Measurements from ENCODE around the gene STXBP2.

Gene STXBP2

DNA sequence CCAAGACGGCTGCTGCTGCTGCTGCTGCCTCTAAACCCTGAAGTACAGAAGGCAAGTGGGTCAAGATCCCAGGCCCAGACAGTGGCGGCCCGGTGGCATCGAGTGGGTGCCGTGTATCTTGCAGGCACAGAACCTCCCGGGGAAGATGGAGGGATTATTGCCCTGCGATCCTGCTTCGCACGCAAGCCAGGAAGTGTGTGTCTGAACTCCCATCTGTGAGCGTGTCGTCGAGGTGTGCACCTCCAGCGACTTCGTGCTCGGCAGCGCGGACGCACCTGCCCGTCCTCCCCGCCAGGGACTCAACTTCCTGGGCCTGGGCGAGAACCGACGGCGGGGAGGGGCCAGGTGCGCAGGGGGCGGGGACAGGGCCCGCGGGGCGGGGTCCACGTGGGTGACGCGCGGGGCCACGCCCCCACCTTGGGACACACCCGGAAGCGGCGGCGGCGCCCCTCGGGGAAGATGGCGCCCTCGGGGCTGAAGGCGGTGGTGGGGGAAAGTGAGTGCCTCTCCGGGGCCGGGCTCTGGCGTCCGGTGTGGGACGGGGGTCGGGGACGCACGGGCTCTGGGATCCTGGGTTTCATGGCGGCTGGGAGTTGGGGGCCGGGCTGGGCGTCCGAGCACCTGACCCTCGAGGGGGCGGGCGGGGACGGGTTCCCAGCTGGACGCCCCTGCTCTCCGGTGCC, at the start of gene STXBP2:
STXBP2 (plus strand) TSS at position 420 of the 683 bp plus-strand sequence; CDS start at position 460, 40 bp downstream.
- DNase-seq (ENCODE audit: low read depth) = peak; percentile 42

DNA sequence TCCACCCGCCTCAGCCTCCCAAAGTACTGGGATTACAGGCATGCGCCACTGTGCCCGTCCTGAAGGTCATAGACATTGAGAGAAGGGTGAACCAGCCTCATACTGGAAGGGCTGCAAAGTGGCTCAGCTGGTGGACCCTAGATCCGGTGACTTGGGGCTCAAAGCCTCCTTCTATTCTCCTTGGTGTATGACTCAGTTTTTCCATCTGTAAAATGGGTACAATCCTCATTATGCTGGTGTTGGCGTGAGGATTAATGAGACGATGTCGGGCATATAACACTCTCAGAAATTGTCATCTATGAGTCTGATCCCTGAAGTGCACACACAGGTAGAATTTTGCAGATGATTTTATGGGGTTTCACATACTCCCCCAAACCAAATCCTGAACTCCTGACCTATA, 47.1 kb upstream of the STXBP2 start:
- DNase-seq (ENCODE audit: low read depth) = no peak

DNA sequence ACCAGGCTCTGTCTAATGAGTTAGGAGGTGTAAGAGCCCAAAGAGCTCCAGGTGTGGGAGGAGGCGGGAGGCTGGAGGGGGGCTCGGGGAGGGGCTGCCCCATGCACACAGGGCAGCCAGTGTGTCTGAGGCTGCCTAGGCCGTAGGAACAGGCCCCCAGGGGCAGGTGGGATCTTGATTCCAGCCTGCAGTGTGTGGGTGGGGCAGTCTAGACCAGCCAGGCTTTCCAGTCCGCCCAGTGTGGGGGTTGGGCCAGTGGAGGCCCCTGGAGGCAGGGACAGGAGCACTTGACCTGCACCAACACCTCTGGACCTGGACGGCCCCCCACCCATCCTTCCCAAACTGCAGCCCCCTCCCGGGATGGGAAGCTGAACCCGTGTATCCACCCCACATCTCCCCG, 46.7 kb upstream of the STXBP2 start:
- no peak for DNase-seq (ENCODE audit: low read depth)

DNA sequence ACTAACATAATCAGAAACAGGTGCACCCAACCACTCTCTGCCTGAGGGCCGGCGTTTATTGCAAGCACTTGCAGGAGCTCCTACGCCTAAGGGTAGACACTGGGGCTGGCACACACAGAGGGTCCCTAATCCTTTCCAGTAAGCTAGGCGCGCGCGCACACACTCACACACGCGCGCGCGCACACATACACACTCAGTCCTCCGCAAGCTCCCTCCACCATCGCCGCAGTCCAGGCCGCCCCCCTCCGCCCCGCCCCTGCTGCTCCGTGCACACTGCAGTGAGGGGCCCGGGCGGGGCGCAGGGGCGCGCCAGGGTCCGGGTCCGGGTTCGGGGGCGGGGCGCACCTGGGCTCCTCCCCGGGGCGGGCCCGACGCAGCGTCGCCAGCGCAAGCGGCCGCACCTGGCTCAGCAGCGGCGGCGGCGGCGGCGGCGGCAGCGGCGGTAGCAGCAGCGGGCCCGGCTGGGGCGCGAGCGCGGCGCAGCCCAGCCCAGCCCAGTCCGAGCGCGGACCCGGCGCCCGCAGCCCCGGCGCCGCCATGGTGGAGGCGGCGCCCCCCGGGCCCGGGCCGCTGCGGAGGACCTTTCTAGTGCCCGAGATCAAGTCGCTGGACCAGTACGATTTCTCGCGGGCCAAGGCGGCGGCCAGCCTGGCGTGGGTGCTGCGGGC, 41.3 kb upstream of the STXBP2 start, which contains the start of gene CAMSAP3:
CAMSAP3 (plus strand) TSS at position 398 of the 668 bp plus-strand sequence; CDS start at position 538, 140 bp downstream.
- DNase-seq (ENCODE audit: low read depth) = no peak

DNA sequence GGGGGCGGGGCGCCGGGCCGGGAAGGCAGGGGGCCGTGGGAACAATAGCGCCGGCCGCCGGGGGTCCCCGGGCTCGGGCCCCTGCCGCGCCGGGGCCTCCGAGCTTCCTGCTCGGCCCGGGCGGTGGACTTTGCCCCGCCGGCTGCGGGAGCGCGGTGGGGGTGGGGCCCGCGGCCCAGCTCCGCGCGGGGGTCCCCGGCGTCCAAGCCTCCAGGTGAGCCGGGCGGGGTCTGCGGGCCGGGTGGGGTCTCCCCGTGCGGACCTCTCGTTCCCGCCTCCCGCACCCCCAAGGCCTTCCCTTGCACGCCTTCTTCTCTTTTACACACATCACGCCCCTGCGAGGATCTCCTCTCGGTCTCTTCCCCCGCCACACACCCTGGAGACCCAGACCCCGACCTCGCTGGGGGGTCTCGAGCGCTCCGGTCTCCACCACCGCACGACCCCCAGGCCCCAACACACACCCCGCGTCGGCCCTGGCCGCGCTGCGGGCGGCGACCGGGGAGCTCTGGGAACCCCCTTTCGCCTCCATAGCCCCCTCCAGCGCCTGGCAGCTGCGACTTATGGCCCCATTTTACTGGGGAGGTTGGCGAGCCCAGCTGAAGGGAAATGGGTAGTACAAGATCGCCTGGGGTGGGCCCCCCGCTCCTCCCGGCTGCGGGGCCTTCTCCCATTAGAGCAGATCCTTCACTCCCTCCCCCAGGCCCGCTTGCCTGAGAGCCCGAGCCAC, 40.5 kb upstream of the STXBP2 start:
- DNase-seq (ENCODE audit: low read depth) = no peak

DNA sequence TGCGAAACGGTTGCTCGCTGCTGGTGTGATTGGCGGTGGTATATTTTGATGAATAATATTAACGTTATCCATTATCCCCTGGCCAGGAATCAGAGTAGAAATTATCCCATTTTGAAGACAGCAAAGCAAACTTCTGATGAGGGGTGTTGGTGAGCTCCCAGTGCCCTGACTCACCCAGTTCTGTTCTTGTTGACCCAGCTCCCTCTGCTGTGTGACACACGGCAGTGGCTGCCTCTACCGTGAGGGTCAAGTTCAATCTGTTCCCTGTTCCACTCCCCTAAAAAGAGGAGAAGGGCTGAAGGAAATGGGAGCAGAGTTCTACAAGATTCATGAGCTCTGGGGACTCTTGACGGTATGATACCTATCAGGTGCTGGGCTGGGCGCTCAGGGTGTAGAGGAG, 39.2 kb upstream of the STXBP2 start:
- no peak for DNase-seq (ENCODE audit: low read depth)

DNA sequence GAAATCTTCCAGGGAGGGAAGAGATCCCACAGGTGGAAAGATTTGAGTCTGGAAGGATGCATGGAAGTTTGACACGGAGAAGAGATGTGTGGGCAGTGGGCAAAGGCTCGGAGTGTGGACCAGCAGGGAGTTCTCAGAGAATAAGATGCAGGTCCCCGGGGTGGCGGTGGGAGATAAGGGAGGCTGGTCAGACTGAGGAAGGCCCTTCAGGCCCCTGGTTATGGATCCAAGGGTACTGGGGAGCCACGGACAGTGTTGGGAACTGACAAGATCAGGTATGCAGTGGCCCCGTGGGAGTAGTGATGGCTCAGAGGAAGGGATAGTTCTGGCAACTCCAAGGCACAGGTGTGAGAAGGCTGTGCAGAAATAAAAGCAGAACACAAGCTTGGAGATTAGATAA, 38.7 kb upstream of the STXBP2 start:
- DNase-seq (ENCODE audit: low read depth) = no peak

DNA sequence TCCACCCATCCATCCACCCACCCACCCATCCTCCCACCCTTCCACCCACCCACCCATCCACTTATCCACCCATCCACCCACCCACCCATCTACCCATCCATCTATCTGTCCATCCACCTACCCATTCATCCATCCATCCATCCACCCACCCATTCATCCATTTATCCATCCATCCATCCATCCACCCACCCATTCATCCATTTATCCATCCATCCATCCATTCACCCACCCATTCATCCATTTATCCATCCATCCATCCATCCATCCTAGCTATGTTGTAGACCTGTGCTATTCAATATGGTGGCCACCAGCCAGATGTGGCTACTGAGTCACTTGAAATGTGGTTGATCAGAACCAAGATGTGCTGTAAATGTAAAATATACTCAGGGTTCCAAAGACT, 36.2 kb upstream of the STXBP2 start:
- DNase-seq (ENCODE audit: low read depth) = no peak

DNA sequence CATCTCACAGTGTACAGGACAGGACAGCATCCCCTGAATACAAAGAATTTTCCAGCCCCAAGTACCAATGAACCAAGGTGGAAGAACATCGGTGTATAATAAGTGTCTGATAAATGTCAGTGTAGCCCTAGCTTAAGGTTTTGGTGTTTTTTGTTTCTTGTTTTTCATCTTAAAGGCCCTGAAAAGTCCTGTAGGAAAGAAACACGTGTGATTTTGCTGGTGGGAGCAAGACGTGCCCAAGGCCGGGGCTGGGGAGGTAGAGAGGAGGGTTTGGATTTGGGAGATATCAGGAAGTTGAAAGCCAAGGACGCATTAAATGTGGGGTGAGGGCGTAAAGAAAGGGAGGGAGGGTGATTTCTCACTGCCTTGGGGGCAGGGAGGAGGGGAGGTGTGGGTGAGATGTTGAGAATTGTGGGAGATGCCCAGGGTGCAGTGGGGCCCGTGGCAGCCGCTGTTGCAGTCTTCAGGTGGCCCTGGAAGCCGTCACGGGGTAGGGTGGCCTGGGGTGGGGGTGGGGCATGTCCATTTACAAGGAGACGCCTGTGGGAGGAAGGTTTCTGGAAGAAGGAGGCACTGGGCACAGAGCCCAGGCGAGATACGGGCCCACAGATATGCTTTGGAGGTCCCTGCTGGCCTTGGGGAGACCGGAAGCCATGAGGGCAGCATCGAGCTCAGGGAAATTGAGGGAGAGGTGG, 34.5 kb upstream of the STXBP2 start:
- peak; percentile 66 for DNase-seq (ENCODE audit: low read depth)

DNA sequence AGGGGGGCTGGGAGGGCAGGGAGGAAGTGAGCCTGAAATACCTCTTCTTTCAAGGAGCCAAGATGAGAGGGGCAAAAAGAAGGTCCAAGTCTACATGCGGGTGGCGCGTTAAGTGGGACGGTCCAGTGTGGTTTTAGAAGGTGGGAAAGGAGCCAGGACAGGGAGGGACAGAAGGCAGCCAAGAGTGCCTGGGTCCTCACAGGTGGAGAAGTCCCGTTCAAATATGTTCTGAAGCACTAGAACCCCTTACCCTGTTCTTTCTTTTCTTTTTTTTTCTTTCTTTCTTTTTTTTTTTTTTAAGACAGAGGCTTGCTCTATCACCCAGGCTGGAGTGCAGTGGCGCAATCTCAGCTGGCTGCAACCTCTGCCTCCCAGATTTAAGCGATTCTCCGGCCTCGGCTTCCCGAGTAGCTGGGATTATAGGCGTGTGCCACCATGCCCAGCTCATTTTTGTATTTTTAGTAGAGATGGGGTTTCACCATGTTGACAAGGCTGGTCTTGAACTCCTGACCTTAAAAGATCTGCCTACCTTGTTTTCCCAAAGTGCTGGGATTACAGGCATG, 33.9 kb upstream of the STXBP2 start:
- peak; percentile 7 for DNase-seq (ENCODE audit: low read depth)

DNA sequence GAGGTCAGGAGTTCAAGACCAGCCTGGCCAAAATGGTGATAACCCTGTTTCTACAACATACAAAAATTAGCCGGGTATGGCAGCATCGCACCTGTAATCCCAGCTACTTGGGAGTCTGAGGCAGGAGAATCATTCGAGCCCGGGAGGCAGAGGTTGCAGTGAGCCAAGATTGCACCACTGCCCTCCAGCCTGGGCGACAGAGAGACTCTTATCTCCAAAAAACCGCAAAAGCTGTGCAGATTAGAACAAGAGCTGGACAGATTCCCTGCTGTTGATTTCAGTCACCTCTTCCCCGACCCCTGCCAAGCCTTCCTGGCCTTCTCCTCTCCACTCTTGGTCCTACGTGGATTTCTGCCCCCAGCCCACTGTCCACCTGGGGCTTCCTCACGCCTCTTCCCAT, 33.0 kb upstream of the STXBP2 start:
- peak; percentile 30 for DNase-seq (ENCODE audit: low read depth)

DNA sequence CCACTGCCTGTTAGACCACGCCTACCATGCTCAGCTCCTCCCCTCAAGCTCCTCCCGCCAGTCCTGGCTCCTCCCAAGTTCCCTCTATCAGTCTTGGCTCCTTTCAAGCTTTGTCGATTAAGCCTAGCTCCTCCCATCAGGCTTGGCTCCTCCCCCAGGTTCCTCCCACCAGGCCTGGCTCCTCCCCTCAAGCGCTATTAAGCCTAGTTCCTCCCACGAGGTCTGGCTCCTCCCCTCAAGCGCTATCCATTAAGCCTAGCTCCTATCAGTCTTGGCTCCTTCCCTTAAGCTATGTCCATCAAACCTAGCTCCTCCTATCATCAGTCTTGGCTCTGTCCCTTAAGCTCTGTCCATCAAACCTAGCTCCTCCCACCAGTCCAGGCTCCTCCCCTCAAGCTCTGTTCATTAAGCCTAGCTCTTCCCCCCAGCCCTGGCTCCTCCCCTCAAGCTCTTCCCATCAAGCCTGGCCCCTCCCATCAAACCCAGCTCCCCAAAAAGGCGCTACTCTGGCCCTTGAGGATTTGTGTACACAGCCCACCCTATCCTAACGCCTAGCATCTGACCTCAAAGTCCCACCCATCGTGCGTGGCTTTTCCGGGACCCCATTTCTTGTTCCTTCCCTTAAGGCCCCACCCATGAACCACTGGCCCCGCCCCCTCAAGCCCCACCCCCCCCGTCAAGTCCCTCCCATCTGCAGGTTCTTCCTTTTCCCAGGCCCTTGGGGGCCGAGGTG, 31.3 kb upstream of the STXBP2 start:
- peak; percentile 35 for DNase-seq (ENCODE audit: low read depth)

DNA sequence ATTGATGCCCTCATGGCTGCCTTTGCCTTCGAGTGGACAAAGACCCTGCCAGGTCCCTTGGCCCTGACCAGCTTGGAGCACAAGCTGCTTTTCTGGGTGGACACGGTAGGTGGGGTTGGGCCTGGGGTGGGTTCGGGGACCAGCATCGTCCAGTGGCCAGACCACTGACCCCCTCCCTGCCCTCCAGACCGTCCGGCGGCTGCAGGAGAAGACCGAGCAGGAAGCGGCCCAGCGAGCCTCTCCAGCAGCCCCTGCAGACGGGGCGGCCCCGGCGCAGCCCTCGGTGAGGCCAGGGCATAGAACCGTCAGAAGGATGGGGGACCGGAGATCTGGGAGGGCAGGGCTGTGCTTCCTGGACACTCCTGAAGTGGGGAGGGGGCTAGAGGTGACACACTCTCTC, 30.6 kb upstream of the STXBP2 start:
- no peak for DNase-seq (ENCODE audit: low read depth)

DNA sequence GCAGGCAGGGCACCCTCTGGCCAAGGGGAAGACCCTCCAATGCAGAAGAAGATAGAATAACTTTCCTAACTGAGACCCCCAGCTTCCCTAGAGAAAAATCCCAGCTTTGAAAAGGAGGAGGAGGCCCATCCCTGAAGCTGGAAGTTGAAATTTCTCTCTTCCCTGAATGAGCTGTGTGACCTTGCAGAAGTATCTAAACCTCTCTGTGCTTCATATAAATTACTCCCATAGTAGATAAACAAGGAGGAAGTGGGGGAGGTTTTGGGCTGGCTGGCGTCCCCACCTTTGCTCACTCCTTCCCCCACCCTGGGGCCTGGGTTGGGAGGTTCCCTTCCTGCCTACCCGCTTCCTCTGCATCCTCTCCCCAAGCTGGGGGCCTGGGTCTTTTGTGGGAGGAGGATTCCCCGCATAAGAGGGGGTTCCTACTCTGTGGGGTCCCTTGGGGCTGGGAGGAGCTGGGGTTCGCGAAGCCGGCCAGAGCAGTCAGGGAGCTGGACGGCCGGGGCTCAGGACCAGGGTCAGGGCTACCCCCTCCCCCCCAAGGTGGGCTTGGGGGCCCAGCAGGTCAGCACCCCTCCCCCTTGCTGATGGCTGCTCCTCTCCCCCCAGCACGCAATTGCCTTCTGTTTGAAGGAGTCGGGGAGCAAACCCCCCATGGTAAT, 29.6 kb upstream of the STXBP2 start:
- no peak for DNase-seq (ENCODE audit: low read depth)

DNA sequence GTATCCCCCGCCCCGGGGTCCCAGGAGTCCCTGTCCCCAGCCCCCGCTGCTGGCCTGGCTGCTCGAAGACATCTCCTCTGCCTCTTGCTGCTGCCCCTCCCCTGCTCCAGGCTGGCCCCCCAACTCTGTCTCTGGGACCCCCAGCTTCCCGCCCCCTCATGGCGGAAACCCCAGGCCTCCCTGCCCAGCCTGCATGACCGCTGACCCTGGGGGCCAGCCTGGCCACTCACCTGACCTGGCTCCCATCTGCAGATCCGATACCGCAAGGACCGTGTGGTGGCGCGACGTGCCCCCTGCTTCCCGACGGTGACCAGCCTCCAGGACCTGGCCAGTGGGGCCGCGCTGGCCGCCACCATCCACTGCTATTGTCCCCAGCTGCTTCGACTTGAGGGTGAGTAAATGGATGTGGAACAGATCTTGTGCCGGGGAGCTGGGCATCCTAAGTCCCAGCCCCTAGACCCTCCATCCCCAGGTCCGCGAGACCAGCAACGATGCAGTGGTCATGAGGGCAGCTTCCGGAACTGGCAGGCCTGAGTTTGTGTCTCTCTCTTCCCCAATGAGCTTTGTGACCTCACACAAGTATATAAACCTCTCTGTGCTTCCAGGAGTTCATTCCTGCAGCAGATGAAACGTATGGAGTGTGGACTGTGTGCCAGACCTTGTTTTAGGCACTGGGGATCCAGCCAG, 28.9 kb upstream of the STXBP2 start:
- no peak for DNase-seq (ENCODE audit: low read depth)

DNA sequence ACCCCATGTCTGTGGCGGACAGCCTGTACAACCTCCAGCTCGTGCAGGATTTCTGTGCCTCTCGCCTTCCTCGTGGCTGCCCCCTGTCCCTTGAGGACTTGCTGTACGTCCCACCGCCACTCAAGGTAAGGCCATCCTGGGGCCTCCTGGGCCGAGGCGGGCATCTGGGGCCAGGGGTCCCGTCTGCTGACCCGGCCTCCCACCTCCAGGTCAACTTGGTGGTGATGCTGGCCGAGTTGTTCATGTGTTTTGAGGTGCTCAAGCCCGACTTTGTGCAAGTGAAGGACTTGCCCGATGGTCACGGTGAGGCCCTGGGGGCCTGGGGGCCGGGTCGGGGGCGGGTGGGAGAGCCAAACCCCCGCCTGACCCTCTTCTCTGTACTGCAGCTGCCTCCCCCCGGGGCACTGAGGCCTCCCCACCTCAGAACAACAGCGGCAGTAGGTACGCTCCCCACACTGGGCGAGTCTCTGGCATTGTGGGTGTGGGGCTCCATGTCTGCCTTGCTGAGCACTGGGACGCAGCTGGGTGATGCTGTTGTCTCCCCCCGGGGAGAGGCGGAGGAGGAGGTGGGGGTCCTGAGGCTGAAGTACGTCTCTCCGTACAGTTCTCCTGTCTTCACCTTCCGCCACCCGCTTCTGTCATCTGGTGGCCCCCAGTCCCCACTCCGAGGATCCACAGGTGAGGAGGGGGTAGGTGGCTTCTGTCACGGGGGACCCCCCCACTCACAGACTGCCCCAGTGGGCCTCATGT, 26.2 kb upstream of the STXBP2 start:
- no peak for DNase-seq (ENCODE audit: low read depth)

DNA sequence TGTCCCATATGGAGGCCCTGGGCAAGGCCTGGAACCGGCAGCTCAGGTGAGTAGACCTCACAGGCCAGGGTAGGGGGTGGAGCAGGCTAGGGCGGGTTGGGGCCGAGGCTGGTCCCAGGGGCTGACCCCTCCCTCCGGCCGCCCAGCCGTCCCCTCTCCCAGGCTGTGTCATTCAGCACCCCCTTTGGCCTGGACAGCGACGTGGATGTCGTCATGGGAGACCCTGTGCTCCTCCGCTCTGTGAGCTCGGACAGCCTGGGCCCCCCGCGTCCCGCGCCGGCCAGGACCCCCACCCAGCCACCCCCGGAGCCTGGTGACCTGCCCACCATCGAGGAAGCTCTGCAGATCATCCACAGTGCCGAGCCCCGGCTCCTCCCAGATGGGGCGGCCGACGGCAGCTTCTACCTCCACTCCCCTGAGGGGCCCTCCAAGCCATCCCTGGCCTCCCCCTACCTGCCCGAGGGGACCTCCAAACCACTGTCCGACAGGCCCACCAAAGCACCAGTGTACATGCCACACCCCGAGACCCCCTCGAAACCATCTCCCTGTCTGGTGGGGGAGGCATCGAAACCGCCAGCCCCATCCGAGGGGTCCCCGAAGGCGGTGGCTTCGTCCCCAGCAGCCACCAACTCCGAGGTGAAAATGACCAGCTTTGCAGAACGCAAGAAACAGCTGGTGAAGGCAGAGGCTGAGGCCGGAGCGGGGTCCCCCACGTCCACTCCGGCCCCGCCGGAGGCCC, 25.2 kb upstream of the STXBP2 start:
- DNase-seq (ENCODE audit: low read depth) = no peak

All from amniotic epithelial cell (primary cell).